Measurements from ENCODE around the gene COL4A3.
A peak's percentile ranks its signal among the peaks of the same experiment; 100 is the strongest.

COL4A3 gene

GRCh38 chr2:227163998-227164762 lies at the start of gene COL4A3, which contains the start of gene COL4A4:
TSS of gene COL4A3 (plus strand) at chr2:227164624. CDS start at chr2:227164727, 103 bp downstream.
TSS of gene COL4A4 (minus strand) at chr2:227164205. CDS start at chr2:227147483, 16,722 bp downstream.
- peak in 2 of 56 donors; percentile 6 to 44 for DNase-seq

GRCh38 chr2:227115761-227116160 lies 48.7 kb upstream of the COL4A3 start:
- DNase-seq: no peak

GRCh38 chr2:227117027-227117426 lies 47.4 kb upstream of the COL4A3 start:
- DNase-seq: no peak

- DNase-seq: no peak
These were observed 46.6 kb upstream of the COL4A3 start for GRCh38 chr2:227117852-227118251.

- DNase-seq: no peak
These were observed 46.1 kb upstream of the COL4A3 start for GRCh38 chr2:227118353-227118752.

- no peak for DNase-seq
These were observed 40.7 kb upstream of the COL4A3 start for GRCh38 chr2:227123697-227124096.

GRCh38 chr2:227124811-227125210 lies 39.6 kb upstream of the COL4A3 start:
- no peak for DNase-seq

GRCh38 chr2:227125506-227125905 lies 38.9 kb upstream of the COL4A3 start:
- DNase-seq: no peak

- DNase-seq: no peak
These were observed 37.2 kb upstream of the COL4A3 start for GRCh38 chr2:227127201-227127600.

GRCh38 chr2:227130636-227131035 lies 33.8 kb upstream of the COL4A3 start:
- DNase-seq: no peak

GRCh38 chr2:227132986-227133385 lies 31.4 kb upstream of the COL4A3 start:
- DNase-seq: no peak

GRCh38 chr2:227134591-227134990 lies 29.8 kb upstream of the COL4A3 start:
- DNase-seq: no peak

- no peak for DNase-seq
These were observed 23.1 kb upstream of the COL4A3 start for GRCh38 chr2:227141301-227141700.

- no peak for DNase-seq
These were observed 20.5 kb upstream of the COL4A3 start for GRCh38 chr2:227143895-227144294.

- no peak for DNase-seq
These were observed 18.0 kb upstream of the COL4A3 start for GRCh38 chr2:227146456-227146855.

- DNase-seq: no peak
These were observed 17.4 kb upstream of the COL4A3 start for GRCh38 chr2:227147023-227147422.

- DNase-seq: no peak
These were observed 16.3 kb upstream of the COL4A3 start for GRCh38 chr2:227148106-227148505.

- no peak for DNase-seq
These were observed 14.0 kb upstream of the COL4A3 start for GRCh38 chr2:227150222-227150936.

GRCh38 chr2:227152093-227152766 lies 12.2 kb upstream of the COL4A3 start:
- DNase-seq: no peak

- DNase-seq: no peak
These were observed 11.1 kb upstream of the COL4A3 start for GRCh38 chr2:227153307-227153706.

- no peak for DNase-seq
These were observed 10.5 kb upstream of the COL4A3 start for GRCh38 chr2:227153758-227154486.

All from nucleus accumbens (tissue), 56 donors.